Measurements from ENCODE around the gene ATG12.

DNA sequence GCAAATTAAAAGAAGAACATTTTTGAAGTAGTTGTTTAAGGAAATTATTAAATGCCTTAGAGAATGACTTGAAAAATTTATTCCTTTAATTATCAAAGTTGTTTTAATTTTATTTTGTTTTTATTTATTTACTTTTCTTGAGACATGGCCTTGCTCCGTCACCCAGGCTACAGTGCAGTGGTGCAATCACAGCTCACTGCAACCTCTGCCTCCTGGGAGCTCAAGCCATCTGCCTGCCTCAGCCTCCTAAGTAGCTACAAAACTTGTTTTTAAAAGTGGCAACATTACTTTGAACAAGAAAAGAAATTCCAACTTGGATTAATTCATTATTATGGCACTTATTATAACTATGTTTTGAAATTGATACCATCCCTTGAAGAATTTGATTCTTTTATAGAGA lies 53.9 kb downstream of the ATG12 start:
- TF ChIP-seq, protein P1, sequence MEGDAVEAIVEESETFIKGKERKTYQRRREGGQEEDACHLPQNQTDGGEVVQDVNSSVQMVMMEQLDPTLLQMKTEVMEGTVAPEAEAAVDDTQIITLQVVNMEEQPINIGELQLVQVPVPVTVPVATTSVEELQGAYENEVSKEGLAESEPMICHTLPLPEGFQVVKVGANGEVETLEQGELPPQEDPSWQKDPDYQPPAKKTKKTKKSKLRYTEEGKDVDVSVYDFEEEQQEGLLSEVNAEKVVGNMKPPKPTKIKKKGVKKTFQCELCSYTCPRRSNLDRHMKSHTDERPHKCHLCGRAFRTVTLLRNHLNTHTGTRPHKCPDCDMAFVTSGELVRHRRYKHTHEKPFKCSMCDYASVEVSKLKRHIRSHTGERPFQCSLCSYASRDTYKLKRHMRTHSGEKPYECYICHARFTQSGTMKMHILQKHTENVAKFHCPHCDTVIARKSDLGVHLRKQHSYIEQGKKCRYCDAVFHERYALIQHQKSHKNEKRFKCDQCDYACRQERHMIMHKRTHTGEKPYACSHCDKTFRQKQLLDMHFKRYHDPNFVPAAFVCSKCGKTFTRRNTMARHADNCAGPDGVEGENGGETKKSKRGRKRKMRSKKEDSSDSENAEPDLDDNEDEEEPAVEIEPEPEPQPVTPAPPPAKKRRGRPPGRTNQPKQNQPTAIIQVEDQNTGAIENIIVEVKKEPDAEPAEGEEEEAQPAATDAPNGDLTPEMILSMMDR (IDR thresholded peaks at IDR 0.05) = no peak
- TF ChIP-seq EZH2phosphoT487 (IDR thresholded peaks at IDR 0.05) (no peak), EZH2 (IDR thresholded peaks at IDR 0.05) (no peak)

All from neural progenitor cell (in vitro differentiated cells).